HT-29 (cell line): ENCODE measurements around the gene MLPH. TPM values are rescaled to one million over a fixed set of nuclear protein-coding genes. Genes with fewer than 3 reads are reported as not detected.
"Not testable (repeated sequence)": the region's sequence is repeated elsewhere in the genome, so short reads cannot be mapped to it uniquely, and the experiment has no call there.

ENCODE experiments used
- DNase-seq: peaks from one replicate; pipeline ENCODE4 v3.0.0-alpha.2; 2015; ENCODE audit warnings: low spot score
- total RNA-seq: library from RNA; depleted of rRNA; stranded (reverse); fragments of >200 nt; shearing (Covaris generic); gene quantifications from 2 replicates; pipeline ENCODE4 v1.2.3, GENCODE V29; 2014

MLPH gene
- total RNA-seq, 1 experiment from 2014 or later = 66.1 TPM

- DNase-seq = no peak
These were observed 95.0 kb downstream of the MLPH start for GRCh38 chr2:237581751-237582746.

DNA sequence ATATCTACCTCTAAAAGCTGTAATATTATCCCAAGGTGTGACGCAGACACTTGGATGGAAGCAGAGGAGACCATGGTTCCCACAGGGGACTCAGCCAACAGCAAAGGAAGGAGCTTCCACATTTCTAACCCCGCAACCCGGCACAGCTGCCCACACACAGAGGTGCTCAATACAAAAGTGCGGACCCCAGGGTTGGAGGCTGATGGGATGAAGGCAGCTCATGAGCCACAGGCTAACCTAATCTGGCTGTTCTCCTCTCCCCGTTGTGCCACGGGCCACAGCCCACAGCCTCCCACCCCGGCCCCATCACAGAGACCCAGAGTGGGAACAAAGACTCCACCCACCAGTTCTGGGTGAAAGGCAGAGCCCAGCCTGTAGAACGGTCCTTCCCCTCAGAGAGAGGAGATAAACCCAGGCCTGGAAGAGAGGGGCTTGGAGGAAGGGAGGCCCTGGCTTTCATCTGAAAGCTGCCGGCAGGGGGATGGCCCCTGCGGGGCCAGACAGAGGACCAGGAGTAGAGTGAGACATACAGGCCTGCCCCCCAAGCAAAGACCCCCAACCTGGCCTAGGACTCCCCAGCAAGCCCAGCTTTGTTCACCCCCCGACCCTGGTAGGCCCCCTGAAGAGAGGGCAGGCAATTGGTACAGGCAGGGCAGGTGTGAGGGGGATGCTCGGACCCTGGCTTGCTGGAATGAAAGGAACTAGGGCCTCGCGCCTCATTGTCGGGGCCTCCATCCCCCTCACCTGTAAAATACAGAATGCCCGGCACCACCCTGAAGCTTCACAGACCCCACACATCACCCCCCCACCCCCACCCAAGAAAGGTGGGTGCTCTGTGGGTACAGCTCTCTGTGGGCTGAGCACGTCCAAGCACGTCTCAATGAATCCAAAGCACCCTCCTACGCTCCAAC is 96.6 kb downstream of the MLPH start:
- no peak for DNase-seq

GRCh38 chr2:237585590-237586221 is 98.7 kb downstream of the MLPH start:
- DNase-seq = no peak

DNA sequence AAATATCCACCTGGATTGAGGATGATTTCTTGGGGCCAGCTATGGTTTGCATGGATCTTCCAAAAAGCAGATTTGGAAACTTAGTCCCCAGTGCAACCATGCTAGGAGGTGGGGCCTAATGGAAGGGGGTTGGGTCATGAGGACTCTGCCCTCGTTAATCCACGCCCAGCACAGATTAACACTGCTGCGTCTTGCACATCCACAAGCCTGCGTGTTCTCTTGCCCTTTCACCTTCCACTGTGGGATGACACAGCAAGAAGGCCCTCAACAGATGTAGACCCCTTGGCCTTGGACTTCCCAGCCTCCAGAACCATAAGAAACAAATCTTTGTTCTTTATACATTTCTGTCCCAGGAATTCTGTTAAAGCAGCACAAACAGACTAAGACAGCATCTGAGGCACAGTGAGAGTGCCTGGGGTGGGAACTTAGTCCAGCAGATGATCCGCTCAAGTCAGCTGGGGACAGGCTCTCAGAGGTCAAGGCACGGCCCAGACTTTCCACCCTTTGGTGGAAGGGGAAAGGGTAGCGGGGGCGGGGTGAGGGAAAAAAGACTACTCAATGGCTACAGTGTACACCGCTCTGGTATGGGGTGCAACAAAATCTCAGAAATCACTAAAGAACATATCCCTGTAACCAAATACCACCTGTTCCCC is 101.1 kb downstream of the MLPH start:
- no peak for DNase-seq

GRCh38 chr2:237590272-237591140 is 103.5 kb downstream of the MLPH start, which contains the start of gene RAB17:
Gene RAB17, minus strand, starts transcription at chr2:237590734. Its CDS starts 4,580 bp downstream, at chr2:237586154.
- DNase-seq = peak; percentile 90

- peak; percentile 93 for DNase-seq
These were observed 104.3 kb downstream of the MLPH start for GRCh38 chr2:237591141-237591881.

GRCh38 chr2:237592425-237592980 is 105.5 kb downstream of the MLPH start:
- no peak for DNase-seq

DNA sequence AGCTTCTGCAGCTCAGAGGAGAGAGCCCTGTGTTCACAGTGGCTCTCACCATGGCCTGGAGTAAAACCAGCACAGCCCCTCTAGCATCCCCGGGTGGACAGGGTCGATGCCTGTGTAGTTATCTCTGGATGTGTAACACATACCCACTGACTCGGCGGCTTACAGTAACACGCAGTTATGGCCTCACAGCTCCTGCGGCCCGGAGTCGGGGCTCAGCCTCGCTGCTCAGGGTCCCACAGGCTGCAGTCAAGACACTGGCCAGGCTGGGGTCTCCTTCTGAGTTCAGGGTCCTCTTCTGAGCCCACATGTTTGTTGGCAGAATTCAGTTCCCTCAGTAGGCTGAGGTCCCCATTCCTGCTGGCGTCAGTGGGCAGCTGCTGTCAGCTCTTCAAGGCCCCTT is 106.0 kb downstream of the MLPH start:
- DNase-seq = no peak

- DNase-seq = no peak
These were observed 106.7 kb downstream of the MLPH start for GRCh38 chr2:237593596-237594320.

GRCh38 chr2:237594514-237594871 is 107.4 kb downstream of the MLPH start:
- DNase-seq = no peak

DNA sequence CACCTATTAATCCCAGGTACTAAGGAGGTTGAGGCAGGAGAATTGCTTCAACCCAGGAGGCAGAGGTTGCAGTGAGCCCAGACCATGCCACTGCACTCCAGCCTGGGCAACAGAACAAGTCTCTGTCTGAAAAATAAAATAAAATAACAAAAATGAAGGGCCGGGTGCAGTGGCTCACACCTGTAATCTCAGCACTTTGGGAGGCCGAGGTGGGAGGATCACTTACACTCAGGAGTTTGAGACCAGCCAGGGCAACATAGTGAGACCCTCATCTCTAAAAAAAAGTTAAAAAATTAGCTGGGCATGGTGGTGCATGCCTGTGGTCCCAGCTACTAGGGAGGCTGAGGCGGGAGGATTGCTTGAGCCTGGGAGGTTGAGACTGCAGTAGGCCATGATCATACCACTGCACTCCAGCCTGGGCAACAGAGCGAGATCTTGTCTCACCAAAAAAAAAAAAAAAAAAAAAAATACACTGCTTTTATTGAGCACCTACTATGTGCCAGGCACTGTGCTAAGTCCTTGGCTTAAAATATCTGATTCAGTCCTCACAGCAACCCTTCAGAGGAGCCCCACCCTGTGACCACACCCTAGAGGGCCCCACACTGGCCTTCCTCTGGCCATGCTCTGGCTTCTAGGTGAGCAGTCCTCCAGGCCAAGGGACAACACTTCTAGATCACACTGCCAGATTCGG is 108.9 kb downstream of the MLPH start:
- not testable (repeated sequence) for DNase-seq

- no peak for DNase-seq
These were observed 109.6 kb downstream of the MLPH start for GRCh38 chr2:237596520-237597195.

- no peak for DNase-seq
These were observed 110.4 kb downstream of the MLPH start for GRCh38 chr2:237597196-237598145.

GRCh38 chr2:237598468-237599208 is 111.6 kb downstream of the MLPH start:
- no peak for DNase-seq

- no peak for DNase-seq
These were observed 112.5 kb downstream of the MLPH start for GRCh38 chr2:237599465-237600110.
